Common myeloid progenitor, CD34-positive (primary cell): ENCODE measurements around the gene ESPL1.
"Not testable (repeated sequence)": the region's sequence is repeated elsewhere in the genome, so short reads cannot be mapped to it uniquely, and the experiment has no call there.

Experiments used
- CTCF ChIA-PET: fragments of 350-600 bp; sonication (Branson Sonifier 250); formaldehyde crosslinking; loops from one replicate; lab custom pipeline; 2021; ENCODE audit warnings: antibody characterized with exemption; lab: Charles Lee
- POLR2A ChIA-PET: fragments of 350-600 bp; sonication (Branson Sonifier 250); formaldehyde crosslinking; loops from one replicate; lab custom pipeline; 2021; ENCODE audit warnings: antibody characterized with exemption; lab: Charles Lee
- DNase-seq, 3 donors: peaks; one replicate each; pipeline versions ENCODE4 v3.0.0 to v3.0.0-alpha.2; 2013
- H3K27ac ChIP-seq, 2 experiments: 1 replicate in 1 of 2; 2 replicates in 1 of 2; pipeline ENCODE4 v1.7.0; 2013; ENCODE audit warnings: inconsistent platforms in 2 of 2, low read length in 2 of 2, mild to moderate bottlenecking in 2 of 2, low read depth in 1 of 2, moderate library complexity in 1 of 2; ENCODE audit not compliant: severe bottlenecking in 2 of 2, insufficient read depth in 1 of 2, poor library complexity in 1 of 2
- H3K27me3 ChIP-seq, 5 experiments: replicated peaks in 2 of 5; 1 replicate in 3 of 5; 2 replicates in 2 of 5; pipeline versions ENCODE4 v1.6.1 to v1.7.0; 2013; ENCODE audit warnings: low read length in 4 of 5, mild to moderate bottlenecking in 2 of 5, moderate library complexity in 2 of 5, inconsistent platforms in 1 of 5; ENCODE audit not compliant: insufficient read depth in 5 of 5, control insufficient read depth in 4 of 5
- H3K36me3 ChIP-seq, 4 experiments: 1 replicate in 2 of 4; 2 replicates in 2 of 4; pipeline versions ENCODE4 v1.6.1 to v1.7.0; 2013; ENCODE audit warnings: low read length in 3 of 4, control low read depth in 1 of 4, mild to moderate bottlenecking in 1 of 4; ENCODE audit not compliant: control insufficient read depth in 4 of 4, insufficient read depth in 4 of 4
- H3K4me1 ChIP-seq, 4 experiments: 1 replicate in 3 of 4; 2 replicates in 1 of 4; pipeline versions ENCODE4 v1.6.1 to v1.7.1; 2013; ENCODE audit warnings: low read length in 3 of 4, mild to moderate bottlenecking in 3 of 4, control low read depth in 1 of 4, inconsistent platforms in 1 of 4, moderate library complexity in 1 of 4; ENCODE audit not compliant: control insufficient read depth in 4 of 4, insufficient read depth in 4 of 4; ENCODE audit errors: control extremely low read depth in 1 of 4
- H3K4me3 ChIP-seq, 7 experiments: 1 replicate in 4 of 7; 2 replicates in 3 of 7; pipeline versions ENCODE4 v1.5.1 to v1.7.0; 2013; ENCODE audit warnings: mild to moderate bottlenecking in 7 of 7, low read length in 6 of 7, moderate library complexity in 6 of 7, inconsistent platforms in 2 of 7, low read depth in 2 of 7, control low read depth in 1 of 7; ENCODE audit not compliant: insufficient read depth in 4 of 7, control insufficient read depth in 1 of 7; ENCODE audit errors: extremely low read depth in 1 of 7
- H3K9me3 ChIP-seq, 5 experiments: 1 replicate in 4 of 5; 2 replicates in 1 of 5; pipeline versions ENCODE4 v1.6.1 to v1.7.1; 2013; ENCODE audit warnings: low read length in 4 of 5, mild to moderate bottlenecking in 2 of 5, inconsistent platforms in 1 of 5, low read depth in 1 of 5, moderate library complexity in 1 of 5; ENCODE audit not compliant: control insufficient read depth in 4 of 5, insufficient read depth in 2 of 5; ENCODE audit errors: control extremely low read depth in 1 of 5
- WGBS: methylation state at CpG from one replicate; pipeline ENCODE4 v1.1.5; 2013; ENCODE audit not compliant: insufficient coverage; 5-methylcytosine and 5-hydroxymethylcytosine counted together

ESPL1 gene

DNA sequence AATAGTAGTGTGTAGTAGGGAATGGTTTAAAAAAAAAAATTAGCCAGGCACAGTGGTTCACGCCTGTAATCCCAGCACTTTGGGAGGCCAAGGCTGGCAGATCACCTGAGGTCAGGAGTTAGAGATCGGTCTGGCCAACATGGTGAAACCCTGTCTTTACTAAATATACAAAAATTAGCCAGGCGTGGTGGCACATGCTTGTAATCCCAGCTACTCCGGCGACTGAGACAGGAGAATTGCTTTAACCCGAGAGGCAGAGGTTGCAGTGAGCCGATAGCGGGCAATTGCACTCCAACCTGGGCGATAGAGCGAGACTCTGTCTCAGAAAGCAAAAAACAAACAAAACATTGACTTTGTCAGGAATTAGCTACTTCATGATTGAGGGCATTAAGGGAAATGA lies 29.0 kb downstream of the ESPL1 start:
- DNase-seq, H3K27me3 ChIP-seq, H3K4me3 ChIP-seq, H3K9me3 ChIP-seq, POLR2A ChIA-PET: not testable (repeated sequence)
- Histone ChIP-seq H3K4me1 (peaks cover 6 to 56% (median 47%) of the 10 kb centered on the region in 4 experiments), H3K36me3 (peaks cover 4 to 40% (median 17%) of the 10 kb centered on the region in 4 experiments), H3K27ac (peak overlapping the region in 1 of 2 experiments; percentile 96)
- 93% methylated on average over 10 of the region's 10 CpGs for WGBS
- CTCF ChIA-PET = interaction anchor here (1.2 to 24.3 kb wide), 7 partner anchors 9 to 291 kb away, joined by 3 to 399 read pairs (median 9); partner anchors contain the start of genes AAAS and EIF4B

DNA sequence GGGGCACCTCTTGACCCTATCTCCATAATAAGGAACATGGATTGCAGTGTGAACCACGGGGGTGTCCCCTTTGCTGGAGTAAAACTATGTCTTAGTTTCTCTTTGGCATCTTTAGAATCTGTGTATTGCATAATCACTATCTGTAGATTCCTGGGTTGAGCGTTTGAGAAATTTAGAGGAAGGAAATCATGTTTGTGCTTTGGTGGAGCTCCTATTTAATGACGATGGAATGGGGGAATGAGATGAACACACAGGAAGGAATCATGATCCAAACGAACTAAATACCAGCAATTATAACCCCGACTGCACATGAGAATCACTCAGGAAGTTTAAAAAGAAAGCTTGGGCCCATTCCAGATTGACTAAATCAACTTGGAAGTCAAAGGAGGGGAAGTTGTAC lies 30.1 kb downstream of the ESPL1 start:
- no CpG with 5 or more reads among the region's 5 CpGs for whole genome bisulfite sequencing
- Histone ChIP-seq H3K4me3 (peak overlapping the region in 1 of 7 experiments; percentile 2), H3K36me3 (peaks cover 7 to 40% (median 20%) of the 10 kb centered on the region in 4 experiments), H3K4me1 (peaks cover 6 to 56% (median 47%) of the 10 kb centered on the region in 4 experiments), H3K9me3 (no peaks in the 10 kb centered on the region), H3K27me3 (no peaks in the 10 kb centered on the region), H3K27ac (peak overlapping the region; percentile 29 to 96)
- POLR2A ChIA-PET = interaction anchor here (0.6 kb wide), 1 partner anchor 19 kb away, joined by 5 read pairs; no protein-coding TSS in a partner anchor
- CTCF ChIA-PET = interaction anchor here (0.6 to 24.3 kb wide), 10 partner anchors 10 to 211 kb away, joined by 3 to 399 read pairs (median 4); partner anchors contain the start of genes AAAS and CSAD
- peak in 2 of 3 donors; percentile 47 to 48 for DNase-seq

DNA sequence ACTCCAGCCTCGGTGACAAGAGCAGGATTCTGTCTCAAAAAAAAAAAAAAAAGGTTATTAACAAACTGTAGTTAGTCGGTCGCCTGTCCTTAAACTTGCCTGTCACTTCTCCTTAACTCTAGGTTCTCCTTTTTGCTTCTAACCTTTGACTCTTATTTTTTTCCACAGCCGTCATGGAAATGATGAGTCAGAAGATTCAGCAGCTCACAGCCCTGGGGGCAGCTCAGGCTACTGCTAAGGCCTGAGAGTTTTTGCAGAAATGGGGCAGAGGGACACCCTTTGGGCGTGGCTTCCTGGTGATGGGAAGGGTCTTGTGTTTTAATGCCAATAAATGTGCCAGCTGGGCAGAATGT lies 31.0 kb downstream of the ESPL1 start:
- peak; percentile 79 to 94 (median 93) for DNase-seq
- ChIA-PET CTCF (interaction anchor here (1.0 to 24.3 kb wide), 8 partner anchors 9 to 97 kb away, joined by 3 to 399 read pairs (median 4); partner anchors contain the start of genes AAAS and ESPL1), POLR2A (interaction anchor here (0.6 to 1.4 kb wide), 2 partner anchors 22 to 119 kb away, joined by 5 to 6 read pairs; partner anchors contain the start of gene AAAS)
- Histone ChIP-seq H3K9me3 (no peaks in the 10 kb centered on the region), H3K27me3 (no peaks in the 10 kb centered on the region), H3K4me3 (peak overlapping the region in 5 of 7 experiments; percentile 80 to 95 (median 87)), H3K4me1 (peaks cover 6 to 56% (median 47%) of the 10 kb centered on the region in 4 experiments), H3K27ac (peak overlapping the region; percentile 50 to 96), H3K36me3 (peaks cover 7 to 40% (median 21%) of the 10 kb centered on the region in 4 experiments)
- WGBS = 75% methylated on average over 4 of the region's 5 CpGs

DNA sequence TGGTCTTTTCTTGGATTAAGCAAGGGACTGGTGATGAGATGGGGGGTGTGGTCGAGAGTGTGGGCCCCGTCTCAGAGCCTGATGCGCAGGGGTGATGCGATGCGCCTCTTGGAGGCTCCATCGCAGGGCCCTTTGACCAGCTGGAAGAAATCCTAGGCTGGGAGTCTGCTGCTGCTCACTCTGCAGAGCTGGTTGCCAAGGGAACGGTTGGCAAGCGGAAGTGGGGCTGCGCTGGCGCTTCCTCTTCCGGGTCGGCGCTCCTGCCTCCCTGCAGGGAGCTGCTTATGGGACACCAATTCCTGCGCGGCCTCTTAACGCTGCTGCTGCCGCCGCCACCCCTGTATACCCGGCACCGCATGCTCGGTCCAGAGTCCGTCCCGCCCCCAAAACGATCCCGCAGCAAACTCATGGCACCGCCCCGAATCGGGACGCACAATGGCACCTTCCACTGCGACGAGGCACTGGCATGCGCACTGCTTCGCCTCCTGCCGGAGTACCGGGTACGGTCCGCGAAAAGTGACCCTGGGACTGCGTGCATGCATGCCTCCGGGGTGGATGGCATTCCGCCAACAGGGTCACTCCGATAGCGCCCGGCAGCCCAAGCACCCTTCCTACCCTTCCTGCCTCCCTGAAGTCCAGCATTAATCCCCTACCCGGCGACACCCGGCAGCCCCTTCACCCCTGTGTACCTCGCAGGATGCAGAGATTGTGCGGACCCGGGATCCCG lies 31.5 kb downstream of the ESPL1 start, which contains the start of gene MYG1:
MYG1 (plus strand) TSS at position 242 of the 727 bp plus-strand sequence; CDS start at position 285, 43 bp downstream.
- WGBS = 6% methylated on average over 48 of the region's 51 CpGs
- Histone ChIP-seq H3K27me3 (no peaks in the 10 kb centered on the region), H3K9me3 (no peaks in the 10 kb centered on the region), H3K36me3 (peaks cover 7 to 37% (median 21%) of the 10 kb centered on the region in 4 experiments), H3K27ac (peak within 1 kb of the TSS; percentile 50 to 96), H3K4me3 (peak within 1 kb of the TSS; percentile 53 to 95 (median 83)), H3K4me1 (peaks cover 6 to 56% (median 46%) of the 10 kb centered on the region in 4 experiments)
- POLR2A ChIA-PET = interaction anchor here (0.6 to 1.4 kb wide), 3 partner anchors 22 to 639 kb away, joined by 3 to 6 read pairs (median 5); partner anchors contain the start of gene AAAS
- CTCF ChIA-PET = interaction anchor here (0.9 to 24.3 kb wide), 8 partner anchors 9 to 85 kb away, joined by 3 to 399 read pairs (median 4); partner anchors contain the start of genes AAAS and ESPL1
- DNase-seq = peak; percentile 85 to 89 (median 87)

DNA sequence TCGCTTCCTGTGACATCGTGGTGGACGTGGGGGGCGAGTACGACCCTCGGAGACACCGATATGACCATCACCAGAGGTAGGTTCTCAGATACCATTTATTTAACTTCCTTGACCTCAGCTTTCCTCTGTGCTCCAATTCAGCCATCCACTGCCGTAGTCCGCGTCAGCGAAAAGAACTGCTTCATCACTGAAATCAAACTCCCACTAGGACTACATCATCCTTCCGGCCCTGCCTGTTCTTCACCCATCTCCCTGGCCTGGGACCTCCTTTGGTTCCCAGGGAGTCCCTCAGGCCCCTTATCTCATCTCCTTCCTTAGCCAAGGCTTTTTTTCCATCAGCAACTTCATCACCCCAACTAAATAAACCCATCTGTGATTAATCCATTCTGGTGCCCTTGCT lies 32.1 kb downstream of the ESPL1 start:
- Histone ChIP-seq H3K36me3 (peaks cover 9 to 39% (median 23%) of the 10 kb centered on the region in 4 experiments), H3K4me3 (peak overlapping the region; percentile 53 to 95 (median 83)), H3K4me1 (peaks cover 6 to 50% (median 40%) of the 10 kb centered on the region in 4 experiments), H3K9me3 (no peaks in the 10 kb centered on the region), H3K27me3 (no peaks in the 10 kb centered on the region), H3K27ac (peak overlapping the region in 1 of 2 experiments; percentile 96)
- 4% methylated on average over 9 of the region's 12 CpGs for WGBS
- ChIA-PET POLR2A (interaction anchor here (1.4 kb wide), 1 partner anchor 21 kb away, joined by 6 read pairs; the partner anchor contains the start of gene AAAS), CTCF (interaction anchor here (0.9 to 24.3 kb wide), 4 partner anchors 11 to 85 kb away, joined by 3 to 399 read pairs (median 88); partner anchors contain the start of gene AAAS)
- no peak for DNase-seq

DNA sequence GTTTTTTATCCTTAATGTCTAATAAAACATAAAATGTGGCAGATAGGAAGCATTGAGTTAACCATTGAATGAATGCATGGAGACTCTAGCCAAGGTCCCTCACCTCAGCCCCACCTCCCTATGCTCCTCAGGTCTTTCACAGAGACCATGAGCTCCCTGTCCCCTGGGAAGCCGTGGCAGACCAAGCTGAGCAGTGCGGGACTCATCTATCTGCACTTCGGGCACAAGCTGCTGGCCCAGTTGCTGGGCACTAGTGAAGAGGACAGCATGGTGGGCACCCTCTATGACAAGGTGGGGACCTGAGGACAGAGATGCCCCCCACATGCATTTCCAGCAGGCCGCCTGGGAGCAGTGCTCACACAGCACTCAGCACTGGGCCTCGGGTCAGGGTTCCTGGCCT lies 34.8 kb downstream of the ESPL1 start:
- POLR2A ChIA-PET = no interaction called here
- 100% methylated on average over 4 of the region's 5 CpGs for WGBS
- CTCF ChIA-PET = interaction anchor here (1.0 to 18.8 kb wide), 4 partner anchors 8 to 89 kb away, joined by 3 to 171 read pairs (median 4); partner anchors contain the start of gene AAAS

More for the DNA sequence above, 34.8 kb downstream of the ESPL1 start:
- H3K4me1 ChIP-seq = peaks cover 4 to 30% (median 25%) of the 10 kb centered on the region in 4 experiments
- no peak overlapping the region for H3K27ac ChIP-seq
- H3K9me3 ChIP-seq = no peaks in the 10 kb centered on the region
- no peak overlapping the region for H3K4me3 ChIP-seq
- DNase-seq = no peak
- no peaks in the 10 kb centered on the region for H3K27me3 ChIP-seq
- H3K36me3 ChIP-seq = peaks cover 16 to 59% (median 41%) of the 10 kb centered on the region in 4 experiments
